NCI-H69 (cell line): ENCODE data around the gene RPA3.
A peak's percentile ranks its signal among the peaks of the same experiment; 100 is the strongest.

Source experiments
- DNase-seq: peaks from one replicate; lab custom pipeline; 2025; lab: John Stamatoyannopoulos, UW

RPA3 gene

DNA sequence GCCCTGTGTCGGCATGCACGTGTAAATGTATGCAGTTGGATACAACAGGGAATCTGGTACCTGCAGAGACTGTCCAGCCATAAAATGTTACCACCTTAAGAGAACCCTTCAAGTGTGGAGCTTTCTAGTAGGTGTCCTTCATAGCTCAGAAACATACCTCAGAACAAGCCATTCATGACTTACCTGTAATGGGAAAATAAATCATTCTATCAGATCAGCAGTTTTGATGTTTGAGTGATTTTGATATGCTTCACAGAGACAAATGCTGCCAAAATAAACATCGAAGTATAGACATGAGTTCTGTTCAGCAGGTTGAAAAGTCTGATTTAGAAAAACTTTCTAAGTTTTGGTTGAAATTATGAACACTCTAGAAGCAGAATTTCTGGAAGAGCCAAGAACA, 111.4 kb downstream of the RPA3 start:
- DNase-seq, result no peak

DNA sequence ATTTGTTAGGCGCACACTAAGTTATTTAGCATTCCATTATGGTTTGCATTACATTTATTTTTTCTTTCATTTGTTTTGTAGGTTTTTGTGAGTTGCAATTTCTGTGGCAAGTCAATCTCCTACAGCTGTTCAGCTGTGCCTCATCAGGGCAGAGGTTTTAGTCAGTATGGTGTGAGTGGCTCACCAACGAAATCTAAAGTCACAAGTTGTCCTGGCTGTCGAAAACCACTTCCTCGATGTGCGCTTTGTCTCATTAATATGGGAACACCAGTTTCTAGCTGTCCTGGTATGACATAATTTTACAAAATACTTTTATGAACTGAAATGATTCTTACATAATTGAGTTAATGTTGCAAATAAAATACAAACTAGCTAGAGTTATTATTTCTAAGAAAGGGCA, 122.2 kb downstream of the RPA3 start:
- DNase-seq, result no peak

DNA sequence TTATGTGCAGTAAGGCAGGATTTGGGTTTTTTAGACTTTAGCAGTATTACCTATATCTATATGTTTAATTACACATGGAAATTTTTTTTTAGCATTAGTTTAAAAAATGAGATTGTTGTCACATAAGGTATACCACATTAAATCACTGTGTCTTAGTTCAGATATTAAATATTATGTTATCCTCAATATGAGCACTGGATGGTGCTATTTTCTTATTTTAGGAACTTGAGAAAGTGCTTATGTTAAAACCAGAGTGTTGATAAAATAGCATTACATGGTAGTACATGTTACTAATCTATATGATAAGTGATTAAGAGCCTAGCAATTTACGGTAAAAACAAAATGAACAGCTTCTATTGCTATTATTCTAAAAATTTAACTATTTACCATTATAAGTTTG, 123.0 kb downstream of the RPA3 start:
- peak; percentile 61 for DNase-seq
